ENCODE data around the gene ECEL1.

DNA sequence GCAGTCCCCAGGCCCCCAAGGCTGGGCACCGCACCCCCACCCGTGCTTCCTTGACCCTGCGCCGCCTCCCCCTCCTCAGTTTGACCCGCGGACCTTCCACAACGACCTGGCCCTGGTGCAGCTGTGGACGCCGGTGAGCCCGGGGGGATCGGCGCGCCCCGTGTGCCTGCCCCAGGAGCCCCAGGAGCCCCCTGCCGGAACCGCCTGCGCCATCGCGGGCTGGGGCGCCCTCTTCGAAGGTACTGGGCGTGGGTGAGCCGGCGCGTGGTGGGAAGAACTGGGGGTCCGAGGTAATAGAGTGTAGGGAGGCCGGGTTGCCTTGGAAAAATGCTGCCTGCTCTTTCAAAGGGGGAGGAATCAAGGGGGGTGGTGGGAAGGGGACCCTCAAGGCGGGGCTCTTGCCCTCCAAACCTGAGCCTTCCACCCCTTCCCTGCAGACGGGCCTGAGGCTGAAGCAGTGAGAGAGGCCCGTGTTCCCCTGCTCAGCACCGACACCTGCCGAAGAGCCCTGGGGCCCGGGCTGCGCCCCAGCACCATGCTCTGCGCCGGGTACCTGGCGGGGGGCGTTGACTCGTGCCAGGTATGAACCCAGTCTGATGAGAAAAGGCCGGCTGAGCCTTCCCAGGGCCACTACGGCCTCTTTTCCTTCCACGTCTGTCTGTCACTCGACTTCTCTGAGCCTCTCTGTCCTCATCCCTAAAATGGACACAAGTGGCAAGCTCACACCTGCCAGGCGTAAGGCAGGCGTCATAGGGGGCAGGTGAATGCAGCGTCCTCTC is 35.2 kb upstream of the ECEL1 start:
- TF ChIP-seq, protein P1, sequence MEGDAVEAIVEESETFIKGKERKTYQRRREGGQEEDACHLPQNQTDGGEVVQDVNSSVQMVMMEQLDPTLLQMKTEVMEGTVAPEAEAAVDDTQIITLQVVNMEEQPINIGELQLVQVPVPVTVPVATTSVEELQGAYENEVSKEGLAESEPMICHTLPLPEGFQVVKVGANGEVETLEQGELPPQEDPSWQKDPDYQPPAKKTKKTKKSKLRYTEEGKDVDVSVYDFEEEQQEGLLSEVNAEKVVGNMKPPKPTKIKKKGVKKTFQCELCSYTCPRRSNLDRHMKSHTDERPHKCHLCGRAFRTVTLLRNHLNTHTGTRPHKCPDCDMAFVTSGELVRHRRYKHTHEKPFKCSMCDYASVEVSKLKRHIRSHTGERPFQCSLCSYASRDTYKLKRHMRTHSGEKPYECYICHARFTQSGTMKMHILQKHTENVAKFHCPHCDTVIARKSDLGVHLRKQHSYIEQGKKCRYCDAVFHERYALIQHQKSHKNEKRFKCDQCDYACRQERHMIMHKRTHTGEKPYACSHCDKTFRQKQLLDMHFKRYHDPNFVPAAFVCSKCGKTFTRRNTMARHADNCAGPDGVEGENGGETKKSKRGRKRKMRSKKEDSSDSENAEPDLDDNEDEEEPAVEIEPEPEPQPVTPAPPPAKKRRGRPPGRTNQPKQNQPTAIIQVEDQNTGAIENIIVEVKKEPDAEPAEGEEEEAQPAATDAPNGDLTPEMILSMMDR (IDR thresholded peaks at IDR 0.05) = no peak
- TF ChIP-seq POLR2A (IDR thresholded peaks at IDR 0.05) (no peak), POLR2AphosphoS5 (IDR thresholded peaks at IDR 0.05) (no peak), EP300 (IDR thresholded peaks at IDR 0.05) (no peak)

All from stomach (tissue), 4 donors.